Stimulated activated CD4-positive, alpha-beta T cell treated with anti-CD3 and anti-CD28 coated beads, Interleukin-12 subunit alpha, Interleukin-12 subunit beta, amount 100 ng/mL, for 4 hours (primary cell): ENCODE data around the gene POPDC2.
A peak's percentile ranks its signal among the peaks of the same experiment; 100 is the strongest.
"Not testable (repeated sequence)": the region's sequence is repeated elsewhere in the genome, so short reads cannot be mapped to it uniquely, and the experiment has no call there.

ENCODE experiments used
- DNase-seq: peaks from one replicate; pipeline ENCODE4 v3.0.0-alpha.2; 2020

The POPDC2 gene

DNA sequence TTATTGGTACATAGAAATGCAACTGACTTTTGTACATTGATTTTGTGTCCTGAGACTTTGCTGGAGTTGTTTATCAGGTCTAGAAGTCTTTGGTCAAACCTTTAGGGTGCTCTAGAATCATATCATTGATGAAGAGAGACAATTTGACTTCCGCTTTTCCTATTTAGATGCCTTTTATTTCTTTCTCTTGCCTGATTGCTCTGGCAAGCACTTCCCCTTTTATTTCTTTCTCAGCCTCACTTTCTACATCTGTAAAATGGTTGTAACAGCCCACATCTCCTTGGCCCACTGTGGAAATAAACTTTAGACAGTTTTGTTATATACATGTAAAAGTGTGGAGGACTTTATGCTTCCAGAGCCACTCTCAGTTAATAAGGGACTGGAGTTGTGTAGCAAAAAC, 48.7 kb downstream of the POPDC2 start:
- no peak for DNase-seq

DNA sequence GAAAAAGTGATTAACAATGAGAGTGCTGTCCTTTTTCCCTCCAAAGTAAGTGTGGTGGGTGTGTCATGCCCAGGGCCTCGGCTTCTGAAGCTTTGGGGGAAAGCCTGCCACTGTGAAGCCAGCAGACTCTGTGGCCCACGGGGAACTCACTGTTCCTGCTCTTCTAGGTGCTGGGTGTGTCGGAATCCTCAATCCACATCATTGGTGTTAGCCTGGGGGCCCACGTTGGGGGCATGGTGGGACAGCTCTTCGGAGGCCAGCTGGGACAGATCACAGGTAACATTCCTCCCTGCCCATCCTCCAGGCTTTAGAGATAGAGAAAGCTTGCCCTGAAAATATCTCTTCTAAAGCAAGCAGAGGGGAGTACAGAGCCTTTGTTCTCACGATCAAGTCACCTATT, 51.1 kb downstream of the POPDC2 start:
- DNase-seq = no peak

DNA sequence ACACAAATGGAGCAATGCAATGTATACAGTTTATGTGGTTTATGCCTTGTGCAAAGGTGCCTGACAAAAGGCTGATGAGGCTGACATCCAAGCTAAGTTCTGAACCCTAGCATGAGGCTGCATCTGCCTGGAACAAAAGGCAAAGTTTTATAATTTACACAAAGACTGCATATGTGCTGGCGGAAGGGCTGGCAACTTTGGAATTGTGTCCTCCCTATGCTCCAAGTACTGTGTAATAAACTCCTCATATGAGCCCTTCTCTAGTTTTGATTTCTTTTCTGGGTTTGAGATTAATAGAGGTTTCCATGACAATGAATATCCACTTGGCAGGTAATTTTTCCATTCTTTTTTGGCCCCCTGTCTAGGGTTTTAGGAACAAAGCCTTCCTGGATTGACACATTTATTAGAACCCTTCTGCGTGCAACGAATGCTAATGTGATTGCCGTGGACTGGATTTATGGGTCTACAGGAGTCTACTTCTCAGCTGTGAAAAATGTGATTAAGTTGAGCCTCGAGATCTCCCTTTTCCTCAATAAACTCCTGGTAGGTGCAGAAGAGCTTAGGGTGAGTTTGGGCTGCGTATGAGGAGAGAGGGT, 51.9 kb downstream of the POPDC2 start:
- DNase-seq = no peak

DNA sequence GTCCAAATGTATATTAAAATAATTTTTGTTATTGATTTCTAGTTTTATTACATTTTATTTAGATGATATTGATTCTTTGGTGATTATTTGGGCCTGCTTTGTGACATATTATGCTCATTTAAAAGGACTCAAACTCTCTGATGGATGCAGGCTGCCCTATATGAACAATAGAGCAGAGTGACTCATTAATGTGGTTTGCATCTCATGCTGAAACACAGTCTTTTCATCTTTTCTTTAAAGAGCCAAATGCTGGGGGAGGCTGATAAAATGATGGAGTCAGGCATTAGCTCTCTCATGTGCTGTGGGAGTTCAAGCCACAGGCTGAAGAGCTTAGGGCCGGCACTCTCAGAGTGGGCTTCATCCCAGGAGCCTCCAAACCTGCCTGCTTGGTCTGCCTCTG, 55.5 kb downstream of the POPDC2 start:
- no peak for DNase-seq

DNA sequence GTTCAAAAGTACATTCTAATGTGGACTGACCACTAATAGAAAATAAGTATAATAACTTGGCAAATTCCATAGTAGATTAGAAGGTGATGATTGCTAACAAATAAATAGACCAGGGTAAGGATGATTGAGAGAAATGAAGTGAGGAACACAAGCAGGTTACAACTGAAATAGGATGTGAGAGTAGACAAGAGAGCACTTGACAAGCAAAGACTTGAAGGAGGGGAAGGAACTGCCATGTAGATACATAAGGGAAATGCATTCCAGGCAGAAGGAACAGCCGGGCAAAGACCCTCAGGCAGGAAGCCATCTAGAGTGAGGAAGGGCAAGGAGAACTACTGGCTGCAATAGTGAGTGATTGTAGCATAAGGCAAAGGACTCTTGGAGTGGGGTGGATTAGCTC, 57.7 kb downstream of the POPDC2 start:
- no peak for DNase-seq

DNA sequence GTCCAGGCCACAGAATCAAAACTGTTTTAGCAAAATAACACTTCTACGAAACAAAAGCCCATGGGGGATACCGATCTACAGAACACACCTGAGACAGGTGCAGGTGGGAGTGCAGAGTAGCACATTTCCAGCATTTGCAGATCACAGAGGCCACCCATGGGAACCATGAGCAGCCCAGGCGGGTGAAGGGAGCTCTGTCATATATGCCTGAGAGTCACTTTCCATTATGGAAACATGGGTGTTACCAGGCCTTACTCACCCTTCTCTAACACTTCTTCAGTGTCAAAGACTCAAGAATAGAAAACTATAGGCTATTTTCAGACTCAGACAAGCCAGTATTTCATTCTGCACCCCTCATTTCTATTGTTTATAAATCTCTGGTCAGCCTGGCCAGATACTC, 59.2 kb downstream of the POPDC2 start:
- peak; percentile 6 for DNase-seq

DNA sequence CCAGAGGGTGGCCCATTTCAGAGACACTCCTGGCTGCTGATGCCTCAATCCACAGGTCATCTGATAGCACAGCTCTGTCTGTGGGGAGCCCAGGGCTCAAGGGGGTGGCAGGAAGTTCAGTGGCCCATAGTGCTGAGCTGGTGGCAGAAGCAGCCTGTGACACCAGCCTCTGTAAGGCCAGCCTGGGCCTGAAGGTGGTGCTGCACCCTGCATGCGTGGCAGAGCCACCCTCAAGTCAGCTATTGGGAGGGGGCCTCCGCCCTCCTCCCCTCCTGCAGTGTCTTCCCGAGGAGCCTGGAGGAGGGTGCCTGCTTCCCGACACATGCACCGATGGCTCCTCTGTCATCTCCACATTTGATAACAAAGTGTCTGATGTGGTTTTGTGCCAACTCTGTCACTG, 59.7 kb downstream of the POPDC2 start:
- DNase-seq = peak; percentile 4

DNA sequence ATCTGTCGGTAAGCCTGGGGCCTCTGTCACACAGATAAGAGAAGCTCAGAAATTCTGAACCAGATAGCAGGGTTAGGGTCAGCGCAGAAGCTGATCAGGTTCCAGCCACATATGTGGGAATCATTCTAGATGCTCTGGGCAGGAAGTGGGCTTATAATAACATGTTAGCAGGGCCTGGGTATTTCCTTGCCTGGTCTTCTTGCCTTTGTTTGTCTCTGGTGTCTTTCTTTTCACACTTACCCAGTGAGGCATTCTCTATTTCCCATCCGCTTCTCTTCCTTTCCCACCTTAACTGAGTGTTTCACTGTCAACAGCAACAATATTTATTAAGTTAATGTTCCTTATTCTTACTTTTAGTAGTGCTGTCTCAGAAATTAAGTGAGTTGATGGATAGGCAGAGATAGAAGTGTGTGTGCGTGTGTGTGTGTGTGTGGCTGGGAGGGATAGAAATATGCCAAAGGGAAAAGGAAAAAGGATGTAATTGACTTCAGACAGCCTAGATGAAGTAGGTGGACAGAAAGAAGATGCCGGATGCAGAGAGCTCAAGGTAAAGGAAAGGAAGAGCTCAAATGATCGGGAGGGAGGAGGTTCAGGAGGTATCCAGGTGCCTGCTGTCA, 60.7 kb downstream of the POPDC2 start:
- no peak for DNase-seq

DNA sequence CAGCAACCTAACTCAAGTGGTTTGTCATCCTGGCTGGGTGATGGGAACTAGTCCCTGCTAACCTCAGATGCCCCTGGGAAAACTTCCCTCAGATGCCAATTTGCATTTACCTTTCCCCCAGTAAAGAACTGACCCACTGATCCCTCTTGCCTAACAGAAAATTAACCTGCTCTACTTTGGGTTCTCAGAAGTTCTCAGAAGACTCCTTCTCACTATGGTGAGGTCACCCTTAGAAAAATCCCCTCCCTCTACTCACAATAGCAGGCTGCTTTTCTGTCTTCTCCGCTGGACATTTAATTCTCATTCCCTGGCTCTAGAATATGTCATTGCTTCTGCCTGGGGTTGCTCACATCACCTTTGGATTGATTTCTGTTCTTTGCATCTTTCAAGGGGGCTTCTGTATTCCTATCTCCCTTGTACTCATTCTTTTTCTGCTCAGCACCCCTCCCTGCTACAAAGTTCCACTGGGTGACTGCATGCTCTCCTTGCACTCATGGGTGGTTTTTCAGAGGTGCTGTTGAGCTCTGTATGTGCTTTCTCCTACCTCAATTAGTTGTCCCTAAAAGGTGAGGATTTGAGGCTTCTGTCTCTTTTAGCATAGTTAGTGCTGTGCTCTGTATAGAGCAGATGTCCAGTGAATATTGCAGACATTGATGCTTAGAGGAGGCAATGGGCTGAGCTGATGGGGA, 61.8 kb downstream of the POPDC2 start:
- DNase-seq = no peak

DNA sequence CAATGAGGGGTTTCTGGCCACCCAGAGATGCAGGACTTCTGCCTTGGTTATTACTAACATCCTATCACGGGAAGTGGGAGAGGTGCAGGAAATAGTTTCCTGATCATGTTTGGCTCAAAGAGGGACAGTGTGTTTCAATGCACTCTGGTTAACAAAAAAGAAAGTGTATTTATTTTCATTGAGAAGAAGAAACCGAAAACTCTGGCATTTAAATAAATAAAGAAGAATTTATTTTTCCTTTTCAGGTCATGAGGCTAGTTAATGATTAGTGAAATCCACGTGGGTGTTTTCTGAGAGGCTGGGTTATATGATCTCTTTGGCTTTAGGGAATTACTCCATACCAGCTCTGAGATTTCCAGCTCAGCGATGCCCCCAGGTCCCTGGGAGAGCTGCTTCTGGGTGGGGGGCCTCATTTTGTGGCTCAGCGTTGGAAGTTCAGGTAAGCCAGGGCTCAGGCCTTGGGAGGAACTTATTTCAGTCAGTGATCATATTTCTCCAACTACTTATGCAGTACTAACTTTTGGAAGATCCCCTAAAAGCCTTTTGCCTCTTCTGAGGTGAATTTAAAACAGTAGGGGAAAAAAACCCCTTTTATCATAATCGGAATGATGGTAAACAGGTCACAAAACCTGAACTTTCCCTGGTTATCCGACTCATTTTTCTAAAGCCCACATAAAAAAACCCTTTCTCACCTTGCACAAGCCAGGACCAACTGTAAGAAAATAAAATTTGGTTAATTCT, 62.7 kb downstream of the POPDC2 start, which contains the start of gene PLA1A:
PLA1A (plus strand) TSS at position 338 of the 741 bp plus-strand sequence; CDS start at position 367, 29 bp downstream.
- DNase-seq = no peak

DNA sequence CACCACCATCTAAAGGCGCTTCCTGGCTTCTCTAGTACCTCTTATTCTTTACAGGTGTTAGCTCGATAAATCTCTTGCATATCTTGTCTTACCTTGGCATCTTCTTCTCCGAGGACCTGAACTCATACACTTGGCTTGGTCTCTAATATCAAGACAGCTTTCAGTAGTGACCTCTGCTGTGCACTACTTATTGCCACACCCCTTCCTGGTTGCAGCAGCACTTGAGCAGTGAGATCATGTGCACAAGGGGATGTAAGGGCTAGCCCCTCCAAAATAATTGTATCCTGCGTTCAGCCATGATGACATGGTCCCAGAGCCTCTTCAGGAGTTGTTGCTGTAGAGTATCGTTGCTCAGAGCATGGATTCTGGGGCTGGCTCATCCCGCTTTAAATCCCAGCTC, 64.0 kb downstream of the POPDC2 start:
- DNase-seq = no peak

DNA sequence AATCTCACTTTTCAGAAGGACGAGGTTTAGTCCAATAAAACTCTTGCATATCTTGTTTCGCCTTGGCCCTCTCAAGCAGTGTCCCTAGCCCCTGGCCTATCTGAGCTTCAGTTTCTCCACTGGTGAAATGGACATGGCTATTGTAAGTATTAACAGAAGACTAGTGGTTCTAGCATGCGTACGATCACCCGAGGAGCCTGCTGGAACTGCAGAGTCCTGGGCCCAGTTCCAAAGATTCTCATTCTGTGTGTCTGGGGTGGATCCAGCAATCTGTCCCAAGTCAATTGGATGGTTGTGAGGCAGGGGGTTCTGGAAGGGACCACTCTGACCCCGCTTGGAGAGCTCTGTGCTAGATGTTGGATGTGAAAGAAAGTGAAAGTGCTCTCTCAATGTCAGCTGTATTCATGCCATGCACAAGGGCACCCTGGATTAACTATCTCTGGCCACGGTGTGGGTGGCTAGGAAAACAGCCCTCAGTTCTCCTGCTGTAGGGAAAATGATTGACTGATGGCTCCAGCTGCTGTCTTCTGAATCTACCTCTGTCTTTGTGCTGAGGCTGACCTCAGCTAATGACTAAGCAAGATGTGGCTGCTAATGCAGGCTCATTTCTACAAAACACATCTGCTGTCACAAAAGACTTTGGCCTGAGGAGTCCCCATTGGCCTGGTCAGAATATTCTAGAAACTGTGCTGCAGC, 64.6 kb downstream of the POPDC2 start:
- no peak for DNase-seq

DNA sequence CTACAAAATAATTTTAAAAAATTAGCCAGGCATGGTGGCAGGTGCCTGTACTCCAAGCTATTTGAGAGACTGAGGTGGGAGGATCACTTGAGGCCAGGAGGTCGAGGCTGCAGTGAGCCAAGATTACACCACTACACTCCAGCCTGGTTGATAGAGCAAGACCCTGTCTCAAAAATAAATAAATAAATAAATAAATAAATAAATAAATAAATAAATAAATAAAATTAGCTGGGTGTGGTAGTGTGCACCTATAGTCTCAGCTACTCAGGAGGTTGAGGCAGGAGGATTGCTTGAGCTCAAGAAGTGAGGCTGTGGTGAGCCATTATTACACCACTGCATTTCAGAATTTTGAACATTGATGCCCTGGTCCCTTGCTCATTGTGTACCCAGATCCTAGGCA, 65.5 kb downstream of the POPDC2 start:
- not testable (repeated sequence) for DNase-seq

DNA sequence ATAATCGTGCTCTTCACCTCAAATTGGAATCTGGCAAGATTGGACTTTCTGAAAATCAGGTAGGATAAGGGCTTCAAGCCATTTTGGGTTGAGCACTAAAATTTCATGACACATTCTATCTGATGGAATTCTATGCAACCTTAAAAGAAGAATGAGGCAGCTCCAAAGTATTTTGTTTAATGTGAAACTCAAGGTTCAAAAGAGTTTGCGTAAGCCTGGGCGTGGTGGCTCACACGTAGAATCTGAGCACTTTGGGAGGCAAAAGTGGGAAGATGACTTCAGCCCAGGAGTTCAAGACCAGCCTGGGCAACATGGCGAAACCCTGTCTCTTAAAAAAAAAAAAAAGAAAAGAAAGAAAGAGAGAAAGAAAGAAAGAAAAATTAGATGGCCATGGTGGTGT, 66.3 kb downstream of the POPDC2 start:
- no peak for DNase-seq

DNA sequence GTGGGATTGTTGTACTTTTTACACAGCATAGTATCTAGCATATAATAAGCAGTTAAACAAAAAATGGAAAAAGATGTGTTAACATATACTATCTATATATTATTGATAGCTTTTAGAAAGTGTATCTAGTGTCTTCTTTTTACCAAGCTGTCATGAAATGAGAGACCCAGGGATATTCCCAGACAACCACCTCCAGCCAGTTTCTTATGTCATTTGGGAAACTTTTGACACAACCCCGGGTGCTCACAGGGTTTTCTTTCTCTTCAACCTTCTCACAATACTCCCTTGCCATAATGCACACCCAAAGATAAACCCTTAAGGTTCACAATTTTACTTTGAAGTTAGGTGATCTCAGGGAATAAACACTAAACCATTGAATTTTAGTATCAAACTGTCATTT, 67.5 kb downstream of the POPDC2 start:
- DNase-seq = no peak
